ENCODE data around the gene TSPO. TPM values are rescaled to one million over a fixed set of nuclear protein-coding genes. Genes with fewer than 3 reads are reported as not detected.

Gene TSPO
- polyA plus RNA-seq, 1 donor (not counting 4 experiments of a cell fraction or from before 2014, with no cell fraction given), result 139 TPM

DNA sequence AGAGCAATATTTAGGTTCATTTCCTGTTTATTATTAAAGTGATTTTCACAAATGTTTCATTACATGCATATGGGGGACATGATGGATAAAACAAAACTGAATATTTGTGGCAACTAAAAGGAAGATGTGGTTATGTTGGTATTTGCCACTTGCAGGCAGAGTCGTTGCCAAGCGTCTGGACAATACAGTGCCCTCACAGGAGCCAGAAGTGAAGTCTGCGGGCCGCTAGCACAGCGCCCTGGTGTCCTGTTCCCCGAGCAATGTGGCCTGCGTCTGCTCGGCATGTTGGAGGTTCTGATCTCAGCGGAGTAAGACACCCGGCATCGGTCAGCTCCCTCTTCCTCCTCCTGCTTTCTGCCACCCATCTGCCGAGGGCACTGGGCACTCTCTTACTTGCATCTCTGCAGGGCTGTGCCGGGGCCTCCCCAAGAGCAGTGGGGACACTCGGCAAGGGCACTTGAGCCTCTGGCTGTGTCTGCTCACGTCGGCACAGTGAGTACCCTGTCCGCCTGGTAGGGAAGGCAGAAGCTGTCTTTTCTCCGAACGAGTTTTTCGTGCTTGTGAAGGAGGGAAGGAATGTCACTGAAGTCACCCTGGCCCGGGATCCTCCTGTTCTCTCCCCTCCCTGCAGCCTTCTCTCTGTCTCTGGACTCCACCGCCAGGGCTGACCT is 46.0 kb downstream of the TSPO start:
- Histone ChIP-seq H3K27me3 (ENCODE audit: control insufficient read depth, extremely low read depth, insufficient read depth, low read length) (peaks cover 14% of the 10 kb centered on the region), H3K9me1 (ENCODE audit: control insufficient read depth, extremely low read depth, insufficient read depth, low read length) (no peaks in the 10 kb centered on the region), H2AFZ (ENCODE audit: control insufficient read depth, low read length) (no peak overlapping the region), H3K36me3 (ENCODE audit: control insufficient read depth in 2 of 2, extremely low read depth in 1 of 2, insufficient read depth in 2 of 2, low read length in 2 of 2) (no peaks in the 10 kb centered on the region), H3K9ac (ENCODE audit: control insufficient read depth, extremely low read depth, insufficient read depth, low read length) (no peak overlapping the region), H4K20me1 (ENCODE audit: control insufficient read depth, extremely low read depth, insufficient read depth, low read length) (no peaks in the 10 kb centered on the region), H3K4me1 (ENCODE audit: control insufficient read depth, extremely low read depth, insufficient read depth, low read length) (no peaks in the 10 kb centered on the region), H3K4me2 (ENCODE audit: control insufficient read depth, extremely low read depth, insufficient read depth, low read depth, low read length) (no peak overlapping the region), H3K9me3 (ENCODE audit: control insufficient read depth, low read depth, low read length) (no peaks in the 10 kb centered on the region), H3K27ac (ENCODE audit: control insufficient read depth, insufficient read depth, low read length) (no peak overlapping the region), H3K79me2 (ENCODE audit: control insufficient read depth, insufficient read depth, low read length) (no peaks in the 10 kb centered on the region), H3K4me3 (ENCODE audit: control insufficient read depth in 2 of 3, extremely low read depth in 1 of 3, insufficient read depth in 2 of 3, low read depth in 1 of 3, low read length in 3 of 3) (no peak overlapping the region)
- dilution Hi-C loops (cut with MboI; ENCODE audit: extremely low pct_ligation_motif_present, low sequenced_read_pairs), result no loop called here
- FAIRE-seq, result no peak
- DNase-seq (ENCODE audit: low read depth, low spot score), result no peak
- TF ChIP-seq, protein P1, sequence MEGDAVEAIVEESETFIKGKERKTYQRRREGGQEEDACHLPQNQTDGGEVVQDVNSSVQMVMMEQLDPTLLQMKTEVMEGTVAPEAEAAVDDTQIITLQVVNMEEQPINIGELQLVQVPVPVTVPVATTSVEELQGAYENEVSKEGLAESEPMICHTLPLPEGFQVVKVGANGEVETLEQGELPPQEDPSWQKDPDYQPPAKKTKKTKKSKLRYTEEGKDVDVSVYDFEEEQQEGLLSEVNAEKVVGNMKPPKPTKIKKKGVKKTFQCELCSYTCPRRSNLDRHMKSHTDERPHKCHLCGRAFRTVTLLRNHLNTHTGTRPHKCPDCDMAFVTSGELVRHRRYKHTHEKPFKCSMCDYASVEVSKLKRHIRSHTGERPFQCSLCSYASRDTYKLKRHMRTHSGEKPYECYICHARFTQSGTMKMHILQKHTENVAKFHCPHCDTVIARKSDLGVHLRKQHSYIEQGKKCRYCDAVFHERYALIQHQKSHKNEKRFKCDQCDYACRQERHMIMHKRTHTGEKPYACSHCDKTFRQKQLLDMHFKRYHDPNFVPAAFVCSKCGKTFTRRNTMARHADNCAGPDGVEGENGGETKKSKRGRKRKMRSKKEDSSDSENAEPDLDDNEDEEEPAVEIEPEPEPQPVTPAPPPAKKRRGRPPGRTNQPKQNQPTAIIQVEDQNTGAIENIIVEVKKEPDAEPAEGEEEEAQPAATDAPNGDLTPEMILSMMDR (optimal IDR thresholded peaks at IDR 0.05 in 1 of 3, IDR thresholded peaks at IDR 0.05 in 1 of 3, conservative IDR thresholded peaks at IDR 0.05 in 1 of 3; ENCODE audit: extremely low read depth in 1 of 3, insufficient read depth in 2 of 3, low read length in 3 of 3), result no peak
- no peak for TF ChIP-seq EZH2 (IDR thresholded peaks at IDR 0.05; ENCODE audit: low read length)

DNA sequence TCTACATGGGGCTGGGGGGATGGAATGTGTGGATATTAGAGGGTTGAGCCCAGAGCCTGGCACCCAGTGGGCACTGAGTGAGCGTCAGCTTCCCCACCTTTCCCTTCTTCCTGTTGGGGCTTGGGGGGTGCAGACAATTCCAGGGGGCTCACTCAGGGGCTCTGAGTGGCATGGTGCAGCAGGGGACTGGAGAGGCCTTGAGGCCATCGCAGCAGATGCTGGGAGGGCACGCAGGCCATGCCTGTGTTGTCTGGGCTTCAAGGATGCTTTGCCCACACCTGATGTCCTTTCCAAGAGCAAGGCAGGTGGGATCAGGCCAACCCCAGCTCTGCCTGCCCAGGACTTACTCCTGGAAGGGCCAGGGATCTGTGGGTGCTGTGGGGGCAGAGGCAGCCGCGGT is 46.8 kb downstream of the TSPO start:
- Histone ChIP-seq H3K9me1 (ENCODE audit: control insufficient read depth, extremely low read depth, insufficient read depth, low read length) (no peaks in the 10 kb centered on the region), H3K4me3 (ENCODE audit: control insufficient read depth in 2 of 3, extremely low read depth in 1 of 3, insufficient read depth in 2 of 3, low read depth in 1 of 3, low read length in 3 of 3) (no peak overlapping the region), H3K27ac (ENCODE audit: control insufficient read depth, insufficient read depth, low read length) (no peak overlapping the region), H3K79me2 (ENCODE audit: control insufficient read depth, insufficient read depth, low read length) (no peaks in the 10 kb centered on the region), H3K27me3 (ENCODE audit: control insufficient read depth, extremely low read depth, insufficient read depth, low read length) (peaks cover 14% of the 10 kb centered on the region), H3K9me3 (ENCODE audit: control insufficient read depth, low read depth, low read length) (no peaks in the 10 kb centered on the region), H2AFZ (ENCODE audit: control insufficient read depth, low read length) (no peak overlapping the region), H3K4me1 (ENCODE audit: control insufficient read depth, extremely low read depth, insufficient read depth, low read length) (no peaks in the 10 kb centered on the region), H4K20me1 (ENCODE audit: control insufficient read depth, extremely low read depth, insufficient read depth, low read length) (no peaks in the 10 kb centered on the region), H3K4me2 (ENCODE audit: control insufficient read depth, extremely low read depth, insufficient read depth, low read depth, low read length) (no peak overlapping the region), H3K36me3 (ENCODE audit: control insufficient read depth in 2 of 2, extremely low read depth in 1 of 2, insufficient read depth in 2 of 2, low read length in 2 of 2) (no peaks in the 10 kb centered on the region), H3K9ac (ENCODE audit: control insufficient read depth, extremely low read depth, insufficient read depth, low read length) (no peak overlapping the region)
- DNase-seq (ENCODE audit: low read depth, low spot score) (no peak), FAIRE-seq (no peak)
- TF ChIP-seq EZH2 (IDR thresholded peaks at IDR 0.05; ENCODE audit: low read length), result no peak
- TF ChIP-seq, protein P1 (optimal IDR thresholded peaks at IDR 0.05 in 1 of 3, IDR thresholded peaks at IDR 0.05 in 1 of 3, conservative IDR thresholded peaks at IDR 0.05 in 1 of 3; ENCODE audit: extremely low read depth in 1 of 3, insufficient read depth in 2 of 3, low read length in 3 of 3), result no peak
- dilution Hi-C loops (cut with MboI; ENCODE audit: extremely low pct_ligation_motif_present, low sequenced_read_pairs), result no loop called here
